SU-DHL-6 (cell line): ENCODE results near the gene TEAD3.

Experiments used
- H2AFZ ChIP-seq: fragments of 200-600 bp; sonication (generic); 2 replicates; pipeline ENCODE4 v1.6.1; 2014; ENCODE audit warnings: low read depth, mild to moderate bottlenecking, moderate library complexity, mixed read lengths, antibody characterized with exemption, low read length; ENCODE audit not compliant: severe bottlenecking
- H3F3A ChIP-seq: fragments of 200-600 bp; shearing (Covaris generic); 2 replicates; pipeline ENCODE4 v1.6.0; 2016; ENCODE audit warnings: antibody characterized with exemption, mild to moderate bottlenecking; ENCODE audit not compliant: insufficient read depth
- H3K27ac ChIP-seq: fragments of 200-600 bp; sonication (generic); 2 replicates; pipeline ENCODE4 v1.5.1; 2016; ENCODE audit warnings: low read depth, mild to moderate bottlenecking, low read length, moderate library complexity, mixed read lengths
- H3K27me3 ChIP-seq: fragments of 200-600 bp; sonication (generic), shearing (Covaris generic); 2 replicates; pipeline ENCODE4 v1.6.0; 2014; ENCODE audit warnings: mild to moderate bottlenecking, low read length
- H3K36me3 ChIP-seq: fragments of 200-600 bp; sonication (generic); 2 replicates; pipeline ENCODE4 v1.6.1; 2014; ENCODE audit warnings: mild to moderate bottlenecking, low read length, mixed read lengths
- H3K4me2 ChIP-seq: fragments of 300-600, 200-600 bp; shearing (Covaris generic), sonication (generic); 2 replicates; pipeline ENCODE4 v1.6.0; 2014; ENCODE audit warnings: low read length, low read depth, mild to moderate bottlenecking; ENCODE audit not compliant: poor library complexity, severe bottlenecking
- H3K4me3 ChIP-seq: fragments of 200-600 bp; sonication (generic); 2 replicates; pipeline ENCODE4 v1.5.1; 2014; ENCODE audit warnings: antibody characterized with exemption, low read length, mild to moderate bottlenecking, mixed read lengths; ENCODE audit not compliant: insufficient read depth, poor library complexity, severe bottlenecking
- H3K79me2 ChIP-seq: fragments of 200-600 bp; sonication (generic); 2 replicates; pipeline ENCODE4 v1.6.1; 2014; ENCODE audit warnings: mild to moderate bottlenecking, low read length, moderate library complexity; ENCODE audit not compliant: insufficient read depth
- H3K9ac ChIP-seq: fragments of 200-600 bp; sonication (generic); 2 replicates; pipeline ENCODE4 v1.7.0; 2014; ENCODE audit warnings: mild to moderate bottlenecking, low read length
- H3K9me2 ChIP-seq: fragments of 200-600 bp; sonication (generic); replicated peaks from 2 replicates; pipeline ENCODE4 v1.6.1; 2014; ENCODE audit warnings: low read length; ENCODE audit not compliant: insufficient read depth
- H3K9me3 ChIP-seq: fragments of 200-600 bp; sonication (generic); 2 replicates; pipeline ENCODE4 v1.6.1; 2014; ENCODE audit warnings: low read length, mixed read lengths; ENCODE audit not compliant: insufficient read depth
- H4K20me1 ChIP-seq: fragments of 200-600 bp; sonication (generic); 2 replicates; pipeline ENCODE4 v1.6.1; 2014; ENCODE audit warnings: low read depth, mild to moderate bottlenecking, antibody characterized with exemption, low read length, moderate library complexity, mixed read lengths
- CTCF ChIP-seq: fragments of 200-600 bp; sonication (generic); IDR thresholded peaks from one replicate; pipeline ENCODE4 v1.5.1; 2017; ENCODE audit warnings: antibody characterized with exemption, mild to moderate bottlenecking, low read length, moderate library complexity; ENCODE audit not compliant: insufficient read depth, poor library complexity, severe bottlenecking
- EZH2phosphoT487 ChIP-seq: fragments of 200-600 bp; sonication (generic), shearing (Covaris generic); conservative IDR thresholded peaks from 2 replicates; pipeline ENCODE4 v1.6.1; 2018; ENCODE audit warnings: mild to moderate bottlenecking, antibody characterized with exemption, low read length, moderate library complexity, mixed read lengths

TEAD3 gene

GRCh38 chr6:35461270-35461669 lies 35.6 kb downstream of the TEAD3 start:
- Histone ChIP-seq H3K4me2 (no peak overlapping the region), H3K27ac (no peak overlapping the region), H3K36me3 (no peaks in the 10 kb centered on the region)

DNA sequence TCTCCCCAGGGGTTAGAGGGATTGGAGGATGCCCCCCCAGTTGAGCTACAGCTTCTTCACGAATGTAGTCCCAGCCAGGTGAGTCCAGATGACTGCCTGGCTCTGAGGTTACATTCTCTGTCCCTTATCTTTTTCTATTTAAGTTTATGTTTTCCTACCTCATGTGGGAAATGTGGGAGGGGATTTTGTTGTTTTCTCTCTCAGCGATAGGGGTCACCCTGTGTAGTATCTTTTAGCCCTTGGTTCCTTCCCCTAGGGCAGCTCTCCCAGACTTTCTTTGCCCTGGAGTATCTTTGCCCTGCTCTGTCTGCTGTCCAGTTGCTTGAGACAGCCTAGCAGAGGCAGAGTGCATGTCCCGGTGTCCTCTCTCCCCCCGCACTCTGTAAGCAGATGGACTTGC lies 39.0 kb downstream of the TEAD3 start:
- Histone ChIP-seq H3K9me3 (no peaks in the 10 kb centered on the region), H3F3A (peaks cover 5% of the 10 kb centered on the region; the same call in 1 of the 2 replicates), H3K9me2 (no peaks in the 10 kb centered on the region), H3K27ac (no peak overlapping the region), H4K20me1 (0 out of 2 replicates have a peak, but pooled peaks cover 7% of the 10 kb centered on the region), H3K4me3 (no peak overlapping the region), H3K27me3 (no peaks in the 10 kb centered on the region), H3K4me2 (no peak overlapping the region), H3K79me2 (peaks cover 5% of the 10 kb centered on the region; the same call in 1 of the 2 replicates), H3K9ac (no peak overlapping the region), H2AFZ (no peak overlapping the region), H3K36me3 (no peaks in the 10 kb centered on the region)
- TF ChIP-seq EZH2phosphoT487 (no peak), CTCF (no peak)

More at GRCh38 chr6:35461270-35461669, 35.6 kb downstream of the TEAD3 start:
- Histone ChIP-seq H3K9ac (no peak overlapping the region), H2AFZ (no peak overlapping the region), H3K79me2 (no peaks in the 10 kb centered on the region), H3K27me3 (no peaks in the 10 kb centered on the region), H3K9me3 (no peaks in the 10 kb centered on the region), H3K9me2 (no peaks in the 10 kb centered on the region), H3F3A (no peaks in the 10 kb centered on the region), H3K4me3 (no peak overlapping the region), H4K20me1 (no peaks in the 10 kb centered on the region)
- no peak for TF ChIP-seq CTCF
- TF ChIP-seq EZH2phosphoT487 = no peak

DNA sequence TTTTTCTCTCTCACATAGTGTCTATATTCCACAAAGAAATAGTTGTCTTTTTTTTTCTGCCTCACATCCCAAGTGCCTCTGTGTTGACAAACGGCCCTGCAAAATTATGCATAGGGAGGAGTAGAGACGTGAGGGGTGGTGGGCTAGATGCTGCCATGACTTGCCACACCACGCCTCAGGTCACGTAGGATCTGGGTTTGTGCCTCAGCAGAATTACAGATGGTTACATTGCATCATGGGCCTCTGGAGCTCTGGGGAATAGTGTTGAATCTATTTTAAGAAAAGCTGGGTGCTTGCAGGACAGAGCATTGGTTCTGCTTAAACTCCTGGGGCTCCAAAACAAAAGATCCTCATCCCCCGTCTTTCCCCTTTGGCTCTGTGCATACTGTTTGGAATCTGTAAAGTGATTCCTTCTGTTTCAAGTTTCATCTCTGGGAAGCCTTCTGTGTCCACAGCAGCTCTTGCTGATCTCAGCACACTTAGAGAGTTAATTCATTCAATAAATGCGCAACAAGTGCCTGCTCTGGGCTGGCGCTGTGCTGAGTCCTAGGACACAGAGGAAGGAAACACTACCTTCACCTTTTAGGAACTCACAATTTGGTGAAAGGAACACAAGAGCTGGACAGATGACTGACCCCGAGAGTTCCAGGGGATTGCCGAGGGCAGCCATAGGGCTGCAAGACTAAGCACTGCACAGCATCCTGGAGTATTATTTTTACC lies 42.3 kb downstream of the TEAD3 start:
- Histone ChIP-seq H3K27me3 (no peaks in the 10 kb centered on the region), H2AFZ (no peak overlapping the region), H3F3A (peaks cover 9% of the 10 kb centered on the region; the same call in 1 of the 2 replicates), H3K4me3 (no peak overlapping the region), H3K36me3 (no peaks in the 10 kb centered on the region), H3K9me3 (no peaks in the 10 kb centered on the region), H3K4me2 (no peak overlapping the region), H3K9ac (no peak overlapping the region), H3K79me2 (peaks cover 6% of the 10 kb centered on the region; the same call in 1 of the 2 replicates), H3K9me2 (no peaks in the 10 kb centered on the region), H3K27ac (no peak overlapping the region), H4K20me1 (0 out of 2 replicates have a peak, but pooled peaks cover 7% of the 10 kb centered on the region)
- TF ChIP-seq EZH2phosphoT487 (no peak), CTCF (no peak)
